ENCODE data around the gene ETNK1. TPM values are rescaled to one million over a fixed set of nuclear protein-coding genes. Genes with fewer than 3 reads are reported as not detected.

The ETNK1 gene, protein sequence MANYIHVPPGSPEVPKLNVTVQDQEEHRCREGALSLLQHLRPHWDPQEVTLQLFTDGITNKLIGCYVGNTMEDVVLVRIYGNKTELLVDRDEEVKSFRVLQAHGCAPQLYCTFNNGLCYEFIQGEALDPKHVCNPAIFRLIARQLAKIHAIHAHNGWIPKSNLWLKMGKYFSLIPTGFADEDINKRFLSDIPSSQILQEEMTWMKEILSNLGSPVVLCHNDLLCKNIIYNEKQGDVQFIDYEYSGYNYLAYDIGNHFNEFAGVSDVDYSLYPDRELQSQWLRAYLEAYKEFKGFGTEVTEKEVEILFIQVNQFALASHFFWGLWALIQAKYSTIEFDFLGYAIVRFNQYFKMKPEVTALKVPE
- total RNA-seq (10 to 100 TPM; 25.7 to 30.0 (median 29.3) TPM), polyA plus RNA-seq (10 to 100 TPM; 18.6 to 49.5 (median 28.1) TPM)

DNA sequence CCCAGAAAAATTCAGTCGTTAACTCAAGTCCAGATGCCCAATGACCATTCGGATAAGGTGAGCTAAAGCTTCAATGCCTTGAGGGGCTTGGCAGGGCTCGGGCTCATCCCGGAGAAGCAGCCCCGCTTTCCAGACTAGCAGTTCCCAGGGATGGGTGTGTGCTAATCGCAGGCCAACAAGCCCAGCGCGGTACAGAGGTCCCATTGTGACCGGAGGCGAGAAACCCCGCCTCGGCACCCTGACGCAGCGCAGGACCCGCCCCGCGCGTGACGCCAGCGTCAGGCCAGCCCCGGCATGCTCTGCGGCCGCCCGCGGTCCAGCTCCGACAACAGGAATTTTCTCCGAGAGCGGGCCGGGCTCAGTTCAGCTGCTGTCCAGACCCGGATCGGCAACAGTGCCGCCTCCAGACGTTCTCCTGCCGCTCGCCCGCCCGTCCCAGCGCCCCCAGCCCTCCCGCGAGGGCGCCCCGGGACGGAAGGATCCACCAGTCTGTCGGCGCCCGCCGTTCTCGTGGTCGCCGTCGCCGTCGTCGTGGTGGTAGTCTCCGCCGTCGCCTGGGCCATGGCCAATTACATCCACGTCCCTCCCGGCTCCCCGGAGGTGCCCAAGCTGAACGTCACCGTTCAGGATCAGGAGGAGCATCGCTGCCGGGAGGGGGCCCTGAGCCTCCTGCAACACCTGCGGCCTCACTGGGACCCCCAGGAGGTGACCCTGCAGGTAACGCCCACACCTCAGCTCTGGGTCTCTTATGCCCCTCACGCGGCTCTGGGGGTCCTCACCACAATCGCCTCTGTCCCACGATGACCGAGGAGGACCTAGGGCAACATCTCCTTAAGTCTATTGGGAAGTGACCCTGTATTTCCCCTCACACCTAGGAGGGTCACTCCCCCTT lies at the start of gene ETNK1:
ETNK1 (plus strand) TSS at position 302 of the 892 bp plus-strand sequence; CDS start at position 562, 260 bp downstream.
- intact Hi-C loops (cut with DNase I), result loop anchor here (1.0 to 5.0 kb wide), 2 partner anchors 81 to 968 kb away; partner anchors contain the start of genes C2CD5 and LDHB
- peak; percentile 97 to 99 (median 98) for TF ChIP-seq POLR2AphosphoS5 (IDR thresholded peaks at IDR 0.05)
- TF ChIP-seq, protein P1, sequence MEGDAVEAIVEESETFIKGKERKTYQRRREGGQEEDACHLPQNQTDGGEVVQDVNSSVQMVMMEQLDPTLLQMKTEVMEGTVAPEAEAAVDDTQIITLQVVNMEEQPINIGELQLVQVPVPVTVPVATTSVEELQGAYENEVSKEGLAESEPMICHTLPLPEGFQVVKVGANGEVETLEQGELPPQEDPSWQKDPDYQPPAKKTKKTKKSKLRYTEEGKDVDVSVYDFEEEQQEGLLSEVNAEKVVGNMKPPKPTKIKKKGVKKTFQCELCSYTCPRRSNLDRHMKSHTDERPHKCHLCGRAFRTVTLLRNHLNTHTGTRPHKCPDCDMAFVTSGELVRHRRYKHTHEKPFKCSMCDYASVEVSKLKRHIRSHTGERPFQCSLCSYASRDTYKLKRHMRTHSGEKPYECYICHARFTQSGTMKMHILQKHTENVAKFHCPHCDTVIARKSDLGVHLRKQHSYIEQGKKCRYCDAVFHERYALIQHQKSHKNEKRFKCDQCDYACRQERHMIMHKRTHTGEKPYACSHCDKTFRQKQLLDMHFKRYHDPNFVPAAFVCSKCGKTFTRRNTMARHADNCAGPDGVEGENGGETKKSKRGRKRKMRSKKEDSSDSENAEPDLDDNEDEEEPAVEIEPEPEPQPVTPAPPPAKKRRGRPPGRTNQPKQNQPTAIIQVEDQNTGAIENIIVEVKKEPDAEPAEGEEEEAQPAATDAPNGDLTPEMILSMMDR (IDR thresholded peaks at IDR 0.05), result no peak
- peak; percentile 94 for TF ChIP-seq POLR2A (IDR thresholded peaks at IDR 0.05)
- peak in 1 of 4 donors; percentile 86 for TF ChIP-seq EP300 (IDR thresholded peaks at IDR 0.05)
- no peaks in the 10 kb centered on the region for H3K9me3 ChIP-seq
- H3K4me1 ChIP-seq, result peaks cover 0 to 38% (median 25%) of the 10 kb centered on the region in 4 donors
- DNase-seq, result peak; percentile 97
- H3K27ac ChIP-seq, result peak within 1 kb of the TSS; percentile 94 to 99 (median 97)
- peak within 1 kb of the TSS; percentile 78 to 94 (median 88) for H3K4me3 ChIP-seq
- WGBS, 2 donors, result 0% methylated on average over 71 of the region's 71 CpGs
- H3K36me3 ChIP-seq, result no peaks in the 10 kb centered on the region
- no peaks in the 10 kb centered on the region for H3K27me3 ChIP-seq

DNA sequence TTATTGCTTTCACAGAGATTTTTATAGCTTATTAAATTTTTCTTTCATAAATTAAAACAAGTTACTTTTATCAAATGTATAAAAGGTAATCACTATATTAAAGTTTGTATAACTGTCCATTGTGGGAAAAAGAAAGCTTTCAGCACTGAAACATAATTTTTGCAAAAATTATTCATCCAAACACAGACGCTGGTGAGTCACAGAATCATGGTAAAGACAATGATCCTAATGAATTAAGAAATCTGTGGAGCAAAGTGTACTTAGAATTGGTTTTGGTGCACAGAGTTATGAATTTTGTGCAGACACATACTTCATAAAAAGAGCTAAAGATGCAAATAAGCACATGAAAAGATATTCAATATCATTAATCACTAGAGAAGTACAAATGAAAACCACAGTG lies 48.9 kb upstream of the ETNK1 start:
- H3K27ac ChIP-seq, result no peak overlapping the region
- no peaks in the 10 kb centered on the region for H3K27me3 ChIP-seq
- H3K36me3 ChIP-seq, result no peaks in the 10 kb centered on the region
- intact Hi-C loops (cut with DNase I), result no loop called here
- no peaks in the 10 kb centered on the region for H3K4me1 ChIP-seq
- DNase-seq, result no peak
- no peak overlapping the region for H3K4me3 ChIP-seq
- 89 to 94% methylated on average over 1 of the region's 1 CpG for WGBS, 2 donors
- H3K9me3 ChIP-seq, result no peaks in the 10 kb centered on the region
- TF ChIP-seq POLR2A (IDR thresholded peaks at IDR 0.05), result no peak
- TF ChIP-seq EP300 (IDR thresholded peaks at IDR 0.05), result no peak
- TF ChIP-seq, protein P1 (IDR thresholded peaks at IDR 0.05), result no peak
- TF ChIP-seq POLR2AphosphoS5 (IDR thresholded peaks at IDR 0.05), result no peak

DNA sequence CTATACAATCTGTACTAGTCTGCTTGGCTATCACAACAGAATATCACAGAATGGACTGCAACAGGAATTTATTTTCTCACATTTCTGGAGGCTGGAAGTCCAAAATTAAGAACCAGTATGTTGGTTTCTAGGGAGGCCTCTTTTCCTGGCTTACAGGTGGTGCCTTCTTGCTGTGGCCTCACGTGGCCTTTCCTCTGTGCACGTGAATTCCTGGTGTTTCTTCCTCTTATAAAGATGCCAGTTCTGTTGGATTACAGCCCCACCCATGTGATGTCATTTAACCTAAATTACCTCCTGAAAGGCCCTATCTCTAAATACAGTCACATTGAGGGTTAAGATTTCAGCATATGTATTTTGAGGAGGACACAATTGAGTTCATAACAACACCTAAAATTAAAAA lies 48.5 kb upstream of the ETNK1 start:
- intact Hi-C loops (cut with DNase I), result no loop called here
- Histone ChIP-seq H3K36me3 (no peaks in the 10 kb centered on the region), H3K4me3 (no peak overlapping the region), H3K9me3 (no peaks in the 10 kb centered on the region), H3K27me3 (no peaks in the 10 kb centered on the region), H3K4me1 (no peaks in the 10 kb centered on the region), H3K27ac (no peak overlapping the region)
- TF ChIP-seq POLR2AphosphoS5 (IDR thresholded peaks at IDR 0.05), result no peak
- no peak for TF ChIP-seq EP300 (IDR thresholded peaks at IDR 0.05)
- no peak for TF ChIP-seq POLR2A (IDR thresholded peaks at IDR 0.05)
- TF ChIP-seq, protein P1 (IDR thresholded peaks at IDR 0.05), result no peak
- no peak for DNase-seq
- WGBS, 2 donors, result 19 to 66% methylated on average over 2 of the region's 2 CpGs

DNA sequence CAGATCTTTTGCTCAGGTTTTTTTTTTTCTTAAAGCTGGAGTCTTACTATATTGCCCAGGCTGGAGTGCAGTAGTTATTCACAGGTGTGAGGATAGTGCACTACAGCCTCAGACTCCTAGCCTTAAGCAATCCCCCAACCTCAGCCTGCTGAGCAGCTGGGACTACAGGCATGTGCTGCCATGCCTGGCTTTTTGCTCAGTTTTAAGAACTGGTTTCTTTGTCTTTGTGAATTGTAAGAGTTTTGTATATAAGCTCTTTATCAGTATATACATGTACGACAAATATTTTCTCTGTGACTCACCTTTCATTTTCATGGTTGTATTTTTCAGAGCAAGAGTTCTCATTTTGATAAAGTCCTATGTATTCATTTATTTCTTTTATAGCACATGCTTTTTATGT lies 47.3 kb upstream of the ETNK1 start:
- H3K27ac ChIP-seq, result no peak overlapping the region
- WGBS, 2 donors, result 73 to 85% methylated on average over 1 of the region's 1 CpG
- H3K4me3 ChIP-seq, result no peak overlapping the region
- H3K9me3 ChIP-seq, result no peaks in the 10 kb centered on the region
- no peak for DNase-seq
- H3K36me3 ChIP-seq, result no peaks in the 10 kb centered on the region
- no peaks in the 10 kb centered on the region for H3K27me3 ChIP-seq
- intact Hi-C loops (cut with DNase I), result no loop called here
- H3K4me1 ChIP-seq, result no peaks in the 10 kb centered on the region
- TF ChIP-seq, protein P1 (IDR thresholded peaks at IDR 0.05), result no peak
- TF ChIP-seq EP300 (IDR thresholded peaks at IDR 0.05) (no peak), POLR2A (IDR thresholded peaks at IDR 0.05) (no peak), POLR2AphosphoS5 (IDR thresholded peaks at IDR 0.05) (no peak)

Data from sigmoid colon (tissue), 7 donors.